Endothelial cell of umbilical vein (primary cell): ENCODE measurements around the gene DCUN1D1. TPM values are rescaled to one million over a fixed set of nuclear protein-coding genes. Genes with fewer than 3 reads are reported as not detected.

Experiments used
- BruUV-seq: library from RNA; stranded (reverse); fragments of 400-500 nt; replicated peaks from 2 replicates; lab custom pipeline; 2021; lab: Mats Ljungman, UMichigan
- CTCF ChIA-PET: fragments of 300-600, 350-600 bp; sonication (Branson Sonifier 250); formaldehyde crosslinking; loops from one replicate; lab custom pipeline; 2021; ENCODE audit warnings: antibody characterized with exemption, inconsistent platforms; lab: Charles Lee
- POLR2A ChIA-PET: fragments of 300-600, 350-600 bp; sonication (Branson Sonifier 250); formaldehyde crosslinking; loops from one replicate; lab custom pipeline; 2021; ENCODE audit warnings: antibody characterized with exemption, inconsistent platforms; lab: Charles Lee
- DNase-seq: peaks from one replicate; pipeline ENCODE4 v3.0.0-alpha.2; 2011; ENCODE audit warnings: low read depth, low spot score
- FAIRE-seq: peaks from 2 replicates; lab custom pipeline; 2011; peaks lifted over from hg19 to GRCh38; lab: Jason Lieb, UNC
- H2AFZ ChIP-seq: 2 replicates; pipeline ENCODE4 v1.6.0; 2012; ENCODE audit warnings: low read depth, low read length, control low read depth, inconsistent platforms
- H3K27ac ChIP-seq: 2 replicates; pipeline ENCODE4 v1.5.1; 2011; ENCODE audit warnings: low read depth, mild to moderate bottlenecking, control low read depth, low read length, moderate library complexity; ENCODE audit not compliant: insufficient read depth
- H3K27me3 ChIP-seq, 2 experiments: 2 replicates each; pipeline versions ENCODE4 v1.6.0 to v1.6.1; 2011; ENCODE audit warnings: low read length in 2 of 2, mixed read lengths in 1 of 2; ENCODE audit not compliant: control insufficient read depth in 2 of 2, insufficient read depth in 2 of 2
- H3K36me3 ChIP-seq, 2 experiments: 2 replicates in 1 of 2; 3 replicates in 1 of 2; pipeline ENCODE4 v1.5.1; 2011; ENCODE audit warnings: low read length in 2 of 2, mild to moderate bottlenecking in 1 of 2, moderate library complexity in 1 of 2; ENCODE audit not compliant: control insufficient read depth in 2 of 2, insufficient read depth in 2 of 2; ENCODE audit errors: extremely low read depth in 1 of 2
- H3K4me1 ChIP-seq: 3 replicates; pipeline ENCODE4 v1.5.1; 2011; ENCODE audit warnings: mild to moderate bottlenecking, low read length; ENCODE audit not compliant: control insufficient read depth, insufficient read depth; ENCODE audit errors: extremely low read depth
- H3K4me2 ChIP-seq: 2 replicates; pipeline ENCODE4 v1.6.1; 2011; ENCODE audit warnings: low read length, control low read depth, mixed read lengths; ENCODE audit not compliant: insufficient read depth
- H3K4me3 ChIP-seq, 3 experiments: fragments of 200-600 bp in 1 of 3; sonication (generic), shearing (Covaris generic) in 1 of 3; replicated peaks in 1 of 3; 2 replicates each; pipeline ENCODE4 v1.5.1; 2011 to 2016; ENCODE audit warnings: control low read depth in 3 of 3, low read length in 3 of 3, mild to moderate bottlenecking in 2 of 3, inconsistent platforms in 1 of 3, low read depth in 1 of 3, moderate library complexity in 1 of 3; ENCODE audit not compliant: insufficient read depth in 1 of 3
- H3K79me2 ChIP-seq: 2 replicates; pipeline ENCODE4 v1.6.0; 2012; ENCODE audit warnings: low read length, inconsistent platforms; ENCODE audit not compliant: control insufficient read depth, insufficient read depth
- H3K9ac ChIP-seq: replicated peaks from 2 replicates; pipeline ENCODE3; 2011; ENCODE audit warnings: low read length, control low read depth; ENCODE audit not compliant: insufficient read depth; ENCODE audit errors: extremely low read depth
- H3K9me1 ChIP-seq: replicated peaks from 3 replicates; pipeline ENCODE4 v1.6.0; 2011; ENCODE audit warnings: mild to moderate bottlenecking, low read length; ENCODE audit not compliant: control insufficient read depth, insufficient read depth; ENCODE audit errors: extremely low read depth
- H3K9me3 ChIP-seq: replicated peaks from 2 replicates; pipeline ENCODE4 v1.5.1; 2012; ENCODE audit warnings: low read length, inconsistent platforms; ENCODE audit not compliant: control insufficient read depth, insufficient read depth
- H4K20me1 ChIP-seq: replicated peaks from 2 replicates; pipeline ENCODE3; 2011; ENCODE audit warnings: mild to moderate bottlenecking, low read length; ENCODE audit not compliant: control insufficient read depth, insufficient read depth; ENCODE audit errors: extremely low read depth
- CTCF ChIP-seq, 2 donors: IDR thresholded peaks; 1 replicate in 1 of 2; 2 replicates in 1 of 2; pipeline ENCODE4 v1.5.1; 2011; ENCODE audit warnings: low read length in 2 of 2, mild to moderate bottlenecking in 2 of 2, moderate library complexity in 2 of 2, control low read depth in 1 of 2, inconsistent platforms in 1 of 2, low read depth in 1 of 2; ENCODE audit not compliant: insufficient read depth in 1 of 2; ENCODE audit errors: extremely low read depth in 1 of 2
- EZH2 ChIP-seq: IDR thresholded peaks from 2 replicates; pipeline ENCODE4 v1.6.1; 2012; ENCODE audit warnings: borderline replicate concordance, low read depth, mild to moderate bottlenecking, moderate library complexity, low read length, inconsistent platforms; ENCODE audit not compliant: severe bottlenecking
- FOS ChIP-seq: IDR thresholded peaks from 2 replicates; pipeline ENCODE4 v1.6.1; 2011; ENCODE audit warnings: mild to moderate bottlenecking, low read length, moderate library complexity, borderline replicate concordance; ENCODE audit not compliant: insufficient read depth
- GATA2 ChIP-seq: IDR thresholded peaks from 2 replicates; pipeline ENCODE4 v1.7.0; 2011; ENCODE audit warnings: low read depth, mild to moderate bottlenecking, moderate library complexity, mixed read lengths, low read length; ENCODE audit not compliant: insufficient read length, insufficient read depth
- JUN ChIP-seq: IDR thresholded peaks from 2 replicates; pipeline ENCODE4 v1.6.1; 2011; ENCODE audit warnings: borderline replicate concordance, low read depth; ENCODE audit not compliant: insufficient read length, insufficient read depth
- MAX ChIP-seq: IDR thresholded peaks from 2 replicates; pipeline ENCODE4 v1.6.1; 2011; ENCODE audit not compliant: insufficient read depth, insufficient read length
- MYC ChIP-seq: IDR thresholded peaks from one replicate; pipeline ENCODE4 v1.6.1; 2011; ENCODE audit warnings: mild to moderate bottlenecking, low read depth, low read length
- POLR2A ChIP-seq: IDR thresholded peaks from 2 replicates; pipeline ENCODE4 v1.6.1; 2012; ENCODE audit warnings: low read depth, mild to moderate bottlenecking, control low read depth, low read length
- POLR2AphosphoS5 ChIP-seq: IDR thresholded peaks from 2 replicates; pipeline ENCODE4 v1.6.1; 2012; ENCODE audit warnings: low read depth, mild to moderate bottlenecking, control low read depth, low read length, moderate library complexity; ENCODE audit not compliant: insufficient read depth
- dilution Hi-C: fragments of 300-500 bp; cut with MboI; formaldehyde crosslinking; loops from one replicate; pipeline ENCODE4 v1.15.0; 2019; ENCODE audit warnings: low sequenced_read_pairs; ENCODE audit not compliant: extremely low pct_ligation_motif_present
- intact Hi-C: fragments of 100-400 bp; cut with micrococcal nuclease; formaldehyde crosslinking; loops from one replicate; pipeline ENCODE4 v1.10.0; 2022
- polyA plus RNA-seq, 4 experiments: library from polyadenylated mRNA; depleted of rRNA in 3 of 4; stranded (reverse) in 3 of 4; unstranded in 1 of 4; fragments of >200 nt; gene quantifications; 2 replicates each; pipeline versions ENCODE4 v1.2.1 to v1.2.3, GENCODE V29; 2011 to 2012; ENCODE audit warnings: missing spikeins in 1 of 4
- total RNA-seq: library from RNA; stranded (reverse); gene quantifications from 2 replicates; pipeline ENCODE4 v1.2.3, GENCODE V29; 2021

Gene DCUN1D1
- total and polyA plus RNA-seq, 2 donors (not counting 3 experiments of a cell fraction or from before 2014, with no cell fraction given), result 4.9 to 41.3 TPM

- no peaks in the 10 kb centered on the region for H3K9me3 ChIP-seq
- no peaks in the 10 kb centered on the region for H3K4me1 ChIP-seq
- H3K27ac ChIP-seq, result no peak overlapping the region
- POLR2A ChIA-PET, result no interaction called here
- no peak for DNase-seq
- H4K20me1 ChIP-seq, result no peaks in the 10 kb centered on the region
- CTCF ChIA-PET, result interaction anchor here (0.6 kb wide), 1 partner anchor 14 kb away, joined by 7 read pairs; no protein-coding TSS in a partner anchor
- H3K9ac ChIP-seq, result no peak overlapping the region
- H3K27me3 ChIP-seq, result no peaks in the 10 kb centered on the region
- H2AFZ ChIP-seq, result no peak overlapping the region
- TF ChIP-seq FOS (no peak), POLR2AphosphoS5 (no peak), POLR2A (no peak), JUN (no peak), EZH2 (no peak), MAX (no peak), GATA2 (no peak), CTCF (IDR thresholded peaks at IDR 0.05; ENCODE audit: extremely low read depth in 1 of 2, insufficient read depth in 1 of 2, low read depth in 1 of 2, low read length in 2 of 2) (no peak), MYC (no peak)
- H3K36me3 ChIP-seq, result peaks cover 0 to 4% of the 10 kb centered on the region in 2 experiments
- H3K79me2 ChIP-seq, result no peaks in the 10 kb centered on the region
- H3K4me3 ChIP-seq, result no peak overlapping the region
- no peak overlapping the region for H3K4me2 ChIP-seq
- no peak for FAIRE-seq
- dilution Hi-C loops (no loop called here), intact Hi-C loops (no loop called here)
- no TSS peak for BruUV-seq
- no peaks in the 10 kb centered on the region for H3K9me1 ChIP-seq
Measured at GRCh38 chr3:182957676-182958266, 22.6 kb downstream of the DCUN1D1 start.
